Measurements from ENCODE around the gene OR7G3. TPM values are rescaled to one million over a fixed set of nuclear protein-coding genes. Genes with fewer than 3 reads are reported as not detected.

OR7G3 gene
- total RNA-seq, 2 experiments from 2014 or later: not detected

DNA sequence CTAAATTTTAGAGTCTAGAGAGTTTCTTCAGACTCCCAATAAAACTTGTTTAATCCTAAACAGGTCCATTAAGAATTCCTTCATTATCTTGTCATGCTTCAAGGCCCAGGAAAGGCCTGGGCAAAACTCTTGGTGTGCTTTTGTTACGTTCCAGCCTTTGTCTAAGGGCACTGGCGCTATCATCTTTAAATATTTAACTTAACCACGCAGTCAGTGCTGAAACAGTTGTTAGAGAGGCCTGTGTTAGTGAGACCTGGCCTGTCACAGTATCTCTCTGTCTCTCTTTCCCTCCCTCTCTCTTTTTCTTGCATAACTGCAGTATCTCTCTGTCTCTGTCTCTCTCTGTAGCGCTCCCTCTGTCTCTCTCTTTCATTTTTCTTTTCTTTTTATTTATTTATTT is 48.1 kb downstream of the OR7G3 start:
- Mint-ChIP-seq H3K36me3 (ENCODE audit: low read depth) (no peaks in the 10 kb centered on the region), H3K9me3 (ENCODE audit: insufficient read depth) (no peaks in the 10 kb centered on the region), H3K27ac (no peak overlapping the region), H3K27me3 (ENCODE audit: low read depth) (no peaks in the 10 kb centered on the region), H3K4me3 (no peak overlapping the region), H3K4me1 (ENCODE audit: low read depth) (peaks cover 3% of the 10 kb centered on the region)
- ChIA-PET POLR2A (no interaction called here), CTCF (no interaction called here)
- ATAC-seq (no peak), DNase-seq (no peak)

DNA sequence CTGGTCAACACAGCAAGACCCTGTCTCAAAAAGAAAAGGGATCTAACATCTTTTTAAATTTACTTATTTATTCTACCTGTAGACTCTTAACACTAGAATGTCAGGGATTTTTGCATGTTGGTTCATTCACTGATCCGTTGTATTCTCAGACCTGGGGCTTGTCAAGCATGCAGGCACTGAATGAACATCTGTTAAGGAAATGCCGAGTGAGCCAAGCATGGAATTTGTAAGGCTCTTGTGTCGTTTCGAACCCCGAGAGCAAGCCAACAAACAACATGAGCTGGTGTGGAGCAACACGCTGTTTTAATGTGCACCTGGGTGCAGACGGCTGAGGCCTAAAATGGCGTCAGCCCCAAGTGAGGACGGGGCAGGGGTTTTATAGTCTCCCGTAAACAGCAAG is 49.8 kb downstream of the OR7G3 start:
- no peak for ATAC-seq
- Mint-ChIP-seq H3K36me3 (ENCODE audit: low read depth) (no peaks in the 10 kb centered on the region), H3K9me3 (ENCODE audit: insufficient read depth) (no peaks in the 10 kb centered on the region), H3K27ac (no peak overlapping the region), H3K4me1 (ENCODE audit: low read depth) (peaks cover 3% of the 10 kb centered on the region), H3K27me3 (ENCODE audit: low read depth) (no peaks in the 10 kb centered on the region), H3K4me3 (no peak overlapping the region)
- POLR2A ChIA-PET: no interaction called here
- DNase-seq: no peak
- CTCF ChIA-PET: no interaction called here

Other genes with a start within 250 kb of the OR7G3 start
- under 1 TPM in 1 of 2 experiments, not detected in 1; under 0.01 TPM for gene MUC16, start 116.5 kb downstream of the OR7G3 start, total RNA-seq
- not detected for gene OR1M1, start 39.9 kb downstream of the OR7G3 start, total RNA-seq
- gene OR7G2, start 19.5 kb downstream of the OR7G3 start, total RNA-seq: not detected
- gene OR7G1, start 11.2 kb downstream of the OR7G3 start, total RNA-seq: not detected
- 10 to 100 TPM; 37.1 to 41.3 TPM for gene ZNF317, start 13.4 kb upstream of the OR7G3 start, total RNA-seq
- not detected for gene OR7D2, start 52.0 kb upstream of the OR7G3 start, total RNA-seq
- not detected for gene OR7D4, start 92.6 kb upstream of the OR7G3 start, total RNA-seq
- gene OR7E24, start 124.0 kb upstream of the OR7G3 start, total RNA-seq: not detected
- gene ZNF699, start 182.9 kb upstream of the OR7G3 start, total RNA-seq: 10 to 100 TPM in 1 of 2 experiments, 1 to 10 TPM in 1; 7.5 to 10.0 TPM
- 10 to 100 TPM; 13.3 to 18.0 TPM for gene ZNF559, start 197.2 kb upstream of the OR7G3 start, total RNA-seq
- gene ZNF177, start 236.1 kb upstream of the OR7G3 start, total RNA-seq: under 1 TPM; 0.68 to 0.83 TPM